ENCODE data around the gene FBN2.

The FBN2 gene

DNA sequence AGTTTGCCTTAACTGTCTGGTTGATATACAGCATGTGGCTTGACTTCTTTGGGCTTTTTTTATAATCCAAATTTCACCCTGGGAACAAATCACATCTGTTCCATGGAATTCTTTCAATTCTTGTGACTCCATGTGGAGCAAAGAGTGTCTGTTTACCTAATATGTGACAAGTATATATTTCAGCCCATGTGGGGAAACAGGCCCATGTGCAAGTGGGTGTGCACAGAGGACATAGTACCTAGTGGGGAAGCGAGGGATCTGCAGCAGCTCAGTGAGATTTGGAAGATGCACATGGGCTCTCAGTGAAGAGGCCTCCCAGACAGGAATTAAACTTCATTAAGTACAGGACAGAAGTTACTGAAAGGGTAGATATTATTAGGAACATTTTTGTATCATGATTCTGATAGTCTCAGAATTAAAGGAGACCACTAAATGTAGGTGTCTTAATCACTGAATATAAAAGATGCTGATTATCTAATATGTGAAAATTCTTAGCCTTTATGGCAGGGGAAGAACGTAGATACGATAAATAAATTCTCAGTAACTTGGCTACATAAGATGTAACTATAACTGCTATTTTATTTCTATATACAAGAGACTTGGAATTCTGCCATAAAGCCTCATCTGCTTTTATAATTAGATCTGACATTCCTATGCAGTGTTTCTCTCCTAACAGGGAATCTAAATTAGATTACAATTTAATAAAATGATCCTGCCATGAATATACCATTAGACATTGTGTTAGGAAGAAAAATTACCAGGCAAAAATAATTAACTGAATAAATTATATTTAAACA, 273.3 kb downstream of the FBN2 start:
- H3K4me1 ChIP-seq (ENCODE audit: insufficient read depth, low read length): no peaks in the 10 kb centered on the region
- H4K20me1 ChIP-seq (ENCODE audit: insufficient read depth, low read length): no peaks in the 10 kb centered on the region
- H3K9ac ChIP-seq (ENCODE audit: low read depth, low read length): no peak overlapping the region
- H2AFZ ChIP-seq (ENCODE audit: low read depth, low read length): no peak overlapping the region
- no peaks in the 10 kb centered on the region for H3K36me3 ChIP-seq (ENCODE audit: insufficient read depth, low read length)
- no peaks in the 10 kb centered on the region for H3K79me2 ChIP-seq (ENCODE audit: insufficient read depth, low read length)
- ATAC-seq (ENCODE audit: insufficient read depth, low read depth) (no peak), DNase-seq (no peak)
- TF ChIP-seq, protein P1, sequence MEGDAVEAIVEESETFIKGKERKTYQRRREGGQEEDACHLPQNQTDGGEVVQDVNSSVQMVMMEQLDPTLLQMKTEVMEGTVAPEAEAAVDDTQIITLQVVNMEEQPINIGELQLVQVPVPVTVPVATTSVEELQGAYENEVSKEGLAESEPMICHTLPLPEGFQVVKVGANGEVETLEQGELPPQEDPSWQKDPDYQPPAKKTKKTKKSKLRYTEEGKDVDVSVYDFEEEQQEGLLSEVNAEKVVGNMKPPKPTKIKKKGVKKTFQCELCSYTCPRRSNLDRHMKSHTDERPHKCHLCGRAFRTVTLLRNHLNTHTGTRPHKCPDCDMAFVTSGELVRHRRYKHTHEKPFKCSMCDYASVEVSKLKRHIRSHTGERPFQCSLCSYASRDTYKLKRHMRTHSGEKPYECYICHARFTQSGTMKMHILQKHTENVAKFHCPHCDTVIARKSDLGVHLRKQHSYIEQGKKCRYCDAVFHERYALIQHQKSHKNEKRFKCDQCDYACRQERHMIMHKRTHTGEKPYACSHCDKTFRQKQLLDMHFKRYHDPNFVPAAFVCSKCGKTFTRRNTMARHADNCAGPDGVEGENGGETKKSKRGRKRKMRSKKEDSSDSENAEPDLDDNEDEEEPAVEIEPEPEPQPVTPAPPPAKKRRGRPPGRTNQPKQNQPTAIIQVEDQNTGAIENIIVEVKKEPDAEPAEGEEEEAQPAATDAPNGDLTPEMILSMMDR (IDR thresholded peaks at IDR 0.05; ENCODE audit: borderline replicate concordance, extremely low read depth, low read length, poor library complexity, severe bottlenecking): no peak
- TF ChIP-seq EZH2 (IDR thresholded peaks at IDR 0.05; ENCODE audit: borderline replicate concordance, low read depth, low read length, severe bottlenecking): no peak
- no peak overlapping the region for H3K4me3 ChIP-seq (ENCODE audit: low read depth in 1 of 2, low read length in 2 of 2)
- no peak overlapping the region for H3K27ac ChIP-seq (ENCODE audit: low read length)
- no peaks in the 10 kb centered on the region for H3K9me3 ChIP-seq (ENCODE audit: insufficient read depth, low read length, severe bottlenecking)
- H3K4me2 ChIP-seq (ENCODE audit: insufficient read depth, low read length): no peak overlapping the region
- H3K27me3 ChIP-seq (ENCODE audit: insufficient read depth, low read length, poor library complexity): no peaks in the 10 kb centered on the region

DNA sequence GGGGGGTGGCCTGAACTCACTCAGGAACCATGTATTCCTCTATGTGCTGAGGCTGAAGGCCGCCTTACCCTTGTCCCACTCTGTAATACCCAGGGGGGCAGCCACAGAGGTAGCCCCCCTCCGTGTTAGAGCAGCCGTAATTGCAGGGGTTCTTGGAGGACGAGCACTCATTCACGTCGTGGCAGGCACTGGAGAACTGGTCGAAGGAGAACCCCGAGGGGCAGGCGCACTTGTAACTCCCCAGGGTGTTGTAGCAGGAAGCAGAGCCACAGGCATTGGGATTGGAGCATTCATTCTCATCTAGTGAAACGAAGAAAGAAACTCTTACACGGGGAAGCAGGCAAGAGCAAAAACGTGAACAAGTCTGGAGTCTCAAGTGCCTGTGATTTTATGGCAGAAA, 274.7 kb downstream of the FBN2 start:
- Histone ChIP-seq H3K27ac (ENCODE audit: low read length) (no peak overlapping the region), H3K79me2 (ENCODE audit: insufficient read depth, low read length) (no peaks in the 10 kb centered on the region), H3K4me1 (ENCODE audit: insufficient read depth, low read length) (no peaks in the 10 kb centered on the region), H3K9me3 (ENCODE audit: insufficient read depth, low read length, severe bottlenecking) (no peaks in the 10 kb centered on the region), H3K36me3 (ENCODE audit: insufficient read depth, low read length) (no peaks in the 10 kb centered on the region), H3K4me2 (ENCODE audit: insufficient read depth, low read length) (no peak overlapping the region), H2AFZ (ENCODE audit: low read depth, low read length) (no peak overlapping the region), H3K4me3 (ENCODE audit: low read depth in 1 of 2, low read length in 2 of 2) (no peak overlapping the region), H3K9ac (ENCODE audit: low read depth, low read length) (no peak overlapping the region), H3K27me3 (ENCODE audit: insufficient read depth, low read length, poor library complexity) (no peaks in the 10 kb centered on the region), H4K20me1 (ENCODE audit: insufficient read depth, low read length) (no peaks in the 10 kb centered on the region)
- no peak for DNase-seq
- no peak for TF ChIP-seq EZH2 (IDR thresholded peaks at IDR 0.05; ENCODE audit: borderline replicate concordance, low read depth, low read length, severe bottlenecking)
- TF ChIP-seq, protein P1 (IDR thresholded peaks at IDR 0.05; ENCODE audit: borderline replicate concordance, extremely low read depth, low read length, poor library complexity, severe bottlenecking): no peak
- no peak for ATAC-seq (ENCODE audit: insufficient read depth, low read depth)

DNA sequence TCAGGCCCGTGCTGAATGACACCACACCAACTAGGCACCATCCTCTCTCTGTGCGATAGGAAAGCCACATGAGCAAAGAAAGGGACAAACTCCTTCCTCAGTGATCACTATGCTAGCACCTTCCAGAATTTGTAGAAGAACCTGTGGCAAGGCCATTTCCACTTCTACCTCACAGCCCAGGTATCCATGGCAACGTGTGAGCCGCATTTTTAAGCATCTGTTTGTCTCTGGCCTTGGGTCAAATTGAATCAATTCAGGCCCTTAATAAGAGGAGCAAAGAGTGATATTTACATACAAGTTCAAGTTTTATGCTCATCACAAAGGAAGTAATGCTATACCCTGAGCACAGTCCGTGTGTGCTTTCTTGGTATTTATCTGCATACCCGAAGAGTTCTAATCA, 275.1 kb downstream of the FBN2 start:
- Histone ChIP-seq H3K79me2 (ENCODE audit: insufficient read depth, low read length) (no peaks in the 10 kb centered on the region), H3K27me3 (ENCODE audit: insufficient read depth, low read length, poor library complexity) (no peaks in the 10 kb centered on the region), H3K27ac (ENCODE audit: low read length) (no peak overlapping the region), H3K36me3 (ENCODE audit: insufficient read depth, low read length) (no peaks in the 10 kb centered on the region), H2AFZ (ENCODE audit: low read depth, low read length) (no peak overlapping the region), H3K4me2 (ENCODE audit: insufficient read depth, low read length) (no peak overlapping the region), H3K4me3 (ENCODE audit: low read depth in 1 of 2, low read length in 2 of 2) (no peak overlapping the region), H3K4me1 (ENCODE audit: insufficient read depth, low read length) (no peaks in the 10 kb centered on the region), H4K20me1 (ENCODE audit: insufficient read depth, low read length) (no peaks in the 10 kb centered on the region), H3K9me3 (ENCODE audit: insufficient read depth, low read length, severe bottlenecking) (no peaks in the 10 kb centered on the region), H3K9ac (ENCODE audit: low read depth, low read length) (no peak overlapping the region)
- DNase-seq: no peak
- no peak for TF ChIP-seq EZH2 (IDR thresholded peaks at IDR 0.05; ENCODE audit: borderline replicate concordance, low read depth, low read length, severe bottlenecking)
- TF ChIP-seq, protein P1 (IDR thresholded peaks at IDR 0.05; ENCODE audit: borderline replicate concordance, extremely low read depth, low read length, poor library complexity, severe bottlenecking): no peak
- no peak for ATAC-seq (ENCODE audit: insufficient read depth, low read depth)

All from DND-41 (cell line).